WTC11 (cell line): ENCODE measurements around the gene ADD1.

Experiments
- CTCF ChIP-seq: fragments of 200-600 bp; IDR thresholded peaks from 2 replicates; pipeline ENCODE4 v1.8.0; 2022; ENCODE audit warnings: antibody characterized with exemption
- ELF4 ChIP-seq: sonication (generic); formaldehyde crosslinking; IDR thresholded peaks from 2 replicates; pipeline ENCODE4 v1.8.1; 2022; ENCODE audit warnings: low read depth, mild to moderate bottlenecking, moderate library complexity, missing genetic modification reagents
- FOXJ3 ChIP-seq: sonication (generic); formaldehyde crosslinking; IDR thresholded peaks from 2 replicates; pipeline ENCODE4 v1.9.0; 2021; ENCODE audit warnings: missing genetic modification reagents, mild to moderate bottlenecking, borderline replicate concordance
- GRHL2 ChIP-seq: fragments of 250-450 bp; sonication (Bioruptor Pico); IDR thresholded peaks from 2 replicates; pipeline ENCODE4 v1.8.0; 2022; ENCODE audit warnings: mild to moderate bottlenecking, moderate library complexity; ENCODE audit not compliant: insufficient replicate concordance, severe bottlenecking
- RELA ChIP-seq: sonication (generic); formaldehyde crosslinking; IDR thresholded peaks from 2 replicates; pipeline ENCODE4 v1.8.1; 2022; ENCODE audit warnings: missing genetic modification reagents, mild to moderate bottlenecking, borderline replicate concordance
- TEAD4 ChIP-seq: sonication (generic); formaldehyde crosslinking; IDR thresholded peaks from 2 replicates; pipeline ENCODE4 v1.8.0; 2022; ENCODE audit warnings: mild to moderate bottlenecking, missing genetic modification reagents
- ZNF416 ChIP-seq: fragments of 250-450 bp; sonication (Bioruptor Pico); IDR thresholded peaks from 2 replicates; pipeline ENCODE4 v1.9.0; 2021; ENCODE audit warnings: mild to moderate bottlenecking, inconsistent platforms
- ZNF425 ChIP-seq: fragments of 250-450 bp; sonication (Bioruptor Pico); conservative IDR thresholded peaks from 2 replicates; pipeline ENCODE4 v1.9.0; 2021; ENCODE audit warnings: mild to moderate bottlenecking
- TF ChIP-seq, protein P1 (sequence below): sonication (generic); formaldehyde crosslinking; IDR thresholded peaks from 2 replicates; pipeline ENCODE4 v1.8.0; 2022; ENCODE audit warnings: mild to moderate bottlenecking, missing genetic modification reagents
- TF ChIP-seq, protein P2 (sequence below): sonication (generic); formaldehyde crosslinking; IDR thresholded peaks from 2 replicates; pipeline ENCODE4 v1.8.0; 2022; ENCODE audit warnings: mild to moderate bottlenecking, missing genetic modification reagents

DNA sequence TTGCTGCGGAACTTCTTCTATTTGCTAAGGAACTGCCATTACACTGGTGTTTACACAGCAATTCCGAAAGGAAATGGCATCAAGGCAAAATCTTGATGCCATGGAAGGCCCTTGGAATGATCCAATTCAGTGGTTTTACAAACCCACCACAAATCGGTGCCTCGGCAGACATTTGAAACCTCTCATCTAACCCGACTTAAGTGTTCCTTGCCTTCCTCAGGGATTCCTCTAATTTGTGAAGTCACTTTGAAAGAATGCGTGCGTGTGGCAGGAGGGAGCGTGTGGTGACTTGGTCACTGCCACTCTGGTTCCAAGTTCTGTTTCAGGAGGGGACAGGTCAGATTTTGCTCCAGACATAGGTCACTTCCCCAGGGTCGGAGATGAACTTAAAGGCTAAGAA lies 114.8 kb downstream of the ADD1 start:
- TF ChIP-seq, protein P1, sequence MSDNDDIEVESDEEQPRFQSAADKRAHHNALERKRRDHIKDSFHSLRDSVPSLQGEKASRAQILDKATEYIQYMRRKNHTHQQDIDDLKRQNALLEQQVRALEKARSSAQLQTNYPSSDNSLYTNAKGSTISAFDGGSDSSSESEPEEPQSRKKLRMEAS (CRISPR knock-in tag), result no peak
- no peak for TF ChIP-seq TEAD4 (CRISPR knock-in tag)
- TF ChIP-seq FOXJ3 (CRISPR knock-in tag), result no peak
- TF ChIP-seq CTCF, result no peak
- TF ChIP-seq RELA (CRISPR knock-in tag), result no peak
- TF ChIP-seq GRHL2, result no peak
- no peak for TF ChIP-seq ZNF425 (CRISPR knock-in tag)
- TF ChIP-seq, protein P2, sequence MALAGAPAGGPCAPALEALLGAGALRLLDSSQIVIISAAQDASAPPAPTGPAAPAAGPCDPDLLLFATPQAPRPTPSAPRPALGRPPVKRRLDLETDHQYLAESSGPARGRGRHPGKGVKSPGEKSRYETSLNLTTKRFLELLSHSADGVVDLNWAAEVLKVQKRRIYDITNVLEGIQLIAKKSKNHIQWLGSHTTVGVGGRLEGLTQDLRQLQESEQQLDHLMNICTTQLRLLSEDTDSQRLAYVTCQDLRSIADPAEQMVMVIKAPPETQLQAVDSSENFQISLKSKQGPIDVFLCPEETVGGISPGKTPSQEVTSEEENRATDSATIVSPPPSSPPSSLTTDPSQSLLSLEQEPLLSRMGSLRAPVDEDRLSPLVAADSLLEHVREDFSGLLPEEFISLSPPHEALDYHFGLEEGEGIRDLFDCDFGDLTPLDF (CRISPR knock-in tag), result no peak
- TF ChIP-seq ELF4, result no peak
- no peak for TF ChIP-seq ZNF416 (CRISPR knock-in tag)
